GM18909 (cell line): ENCODE results near the gene MRPS18A.

Source experiments
- ATAC-seq: cut with Tn5 transposase; IDR thresholded peaks from one replicate; pipeline ENCODE4 v1.9.1; 2021; ENCODE audit warnings: mild to moderate bottlenecking; ENCODE audit not compliant: unreplicated experiment, poor library complexity

Gene MRPS18A

GRCh38 chr6:43699564-43700186 lies 12.1 kb upstream of the MRPS18A start:
- ATAC-seq: no peak

GRCh38 chr6:43698584-43699349 lies 11.2 kb upstream of the MRPS18A start:
- no peak for ATAC-seq

GRCh38 chr6:43697421-43697820 lies 9.8 kb upstream of the MRPS18A start:
- ATAC-seq: no peak

- no peak for ATAC-seq
These were observed 8.3 kb upstream of the MRPS18A start for GRCh38 chr6:43695967-43696291.

- ATAC-seq: no peak
These were observed 7.8 kb upstream of the MRPS18A start for GRCh38 chr6:43695215-43695966.

- no peak for ATAC-seq
These were observed 1.8 kb upstream of the MRPS18A start for GRCh38 chr6:43689421-43689820.

GRCh38 chr6:43687079-43687436 lies 533 bp downstream of the MRPS18A start:
- ATAC-seq: no peak

GRCh38 chr6:43683708-43684455 lies 3.7 kb downstream of the MRPS18A start:
- ATAC-seq: peak; percentile 65

GRCh38 chr6:43682724-43683429 lies 4.7 kb downstream of the MRPS18A start:
- no peak for ATAC-seq

- no peak for ATAC-seq
These were observed 6.3 kb downstream of the MRPS18A start for GRCh38 chr6:43681303-43681702.

GRCh38 chr6:43680308-43681200 lies 7.0 kb downstream of the MRPS18A start:
- no peak for ATAC-seq

- ATAC-seq: no peak
These were observed 8.5 kb downstream of the MRPS18A start for GRCh38 chr6:43679057-43679456.

- no peak for ATAC-seq
These were observed 9.2 kb downstream of the MRPS18A start for GRCh38 chr6:43678341-43678740.

GRCh38 chr6:43677759-43678158 lies 9.8 kb downstream of the MRPS18A start:
- ATAC-seq: no peak

- no peak for ATAC-seq
These were observed 10.5 kb downstream of the MRPS18A start for GRCh38 chr6:43676962-43677606.

GRCh38 chr6:43674921-43675320 lies 12.7 kb downstream of the MRPS18A start:
- ATAC-seq: no peak

- ATAC-seq: no peak
These were observed 13.3 kb downstream of the MRPS18A start for GRCh38 chr6:43674291-43674690.

GRCh38 chr6:43673444-43674084 lies 14.0 kb downstream of the MRPS18A start:
- ATAC-seq: no peak
